H1 (cell line): Measurements from ENCODE around the gene MCL1. TPM values are rescaled to one million over a fixed set of nuclear protein-coding genes. Genes with fewer than 3 reads are reported as not detected.
A peak's percentile ranks its signal among the peaks of the same experiment; 100 is the strongest.

Experiments used
- CTCF ChIA-PET: fragments of 300-600 bp; sonication (Branson Sonifier 250); formaldehyde crosslinking; loops from one replicate; lab custom pipeline; 2021; ENCODE audit not compliant: partially characterized antibody; lab: Charles Lee
- POLR2A ChIA-PET: fragments of 300-600 bp; sonication (Branson Sonifier 250); formaldehyde crosslinking; loops from one replicate; lab custom pipeline; 2021; ENCODE audit warnings: inconsistent platforms; ENCODE audit not compliant: partially characterized antibody; lab: Charles Lee
- DNase-seq, 2 experiments: peaks; one replicate each; pipeline versions ENCODE4 v3.0.0 to v3.0.0-alpha.2; 2010 to 2022; ENCODE audit warnings: low spot score in 2 of 2, low read depth in 1 of 2, mixed read lengths in 1 of 2
- FAIRE-seq: peaks from 2 replicates; lab custom pipeline; 2011; peaks lifted over from hg19 to GRCh38; lab: Jason Lieb, UNC
- H2AFZ ChIP-seq: 2 replicates; pipeline ENCODE4 v1.8.1; 2012; ENCODE audit warnings: low read length, inconsistent platforms
- H2AK5ac ChIP-seq: 2 replicates; pipeline ENCODE4 v1.6.1; 2013; ENCODE audit warnings: low read depth, low read length
- H2BK120ac ChIP-seq: replicated peaks from 2 replicates; pipeline ENCODE3; 2013; ENCODE audit warnings: low read depth, low read length, inconsistent platforms
- H2BK12ac ChIP-seq: 2 replicates; pipeline ENCODE4 v1.6.1; 2013; ENCODE audit warnings: low read depth, low read length
- H2BK15ac ChIP-seq: 2 replicates; pipeline ENCODE4 v1.6.1; 2013; ENCODE audit warnings: low read length
- H2BK20ac ChIP-seq: 2 replicates; pipeline ENCODE4 v1.6.1; 2013; ENCODE audit warnings: low read length
- H2BK5ac ChIP-seq: 2 replicates; pipeline ENCODE4 v1.6.1; 2013; ENCODE audit warnings: low read depth, low read length
- H3K14ac ChIP-seq: 2 replicates; pipeline ENCODE4 v1.6.1; 2013; ENCODE audit warnings: inconsistent platforms; ENCODE audit not compliant: insufficient read length
- H3K18ac ChIP-seq: 2 replicates; pipeline ENCODE4 v1.6.1; 2013; ENCODE audit warnings: low read length; ENCODE audit errors: extremely low read depth
- H3K23ac ChIP-seq: 2 replicates; pipeline ENCODE4 v1.6.1; 2013; ENCODE audit warnings: inconsistent platforms; ENCODE audit not compliant: insufficient read length
- H3K23me2 ChIP-seq: 2 replicates; pipeline ENCODE4 v1.6.1; 2013; ENCODE audit warnings: low read depth, low read length
- H3K27ac ChIP-seq: 2 replicates; pipeline ENCODE4 v1.6.1; 2011; ENCODE audit warnings: low read depth, low read length, inconsistent platforms
- H3K27me3 ChIP-seq, 4 experiments: replicated peaks in 1 of 4; 1 replicate in 1 of 4; 2 replicates in 3 of 4; pipeline versions ENCODE4 v1.6.1 to v1.8.1; 2011 to 2013; ENCODE audit warnings: low read length in 3 of 4, mild to moderate bottlenecking in 3 of 4, inconsistent platforms in 2 of 4, mixed read lengths in 2 of 4, moderate library complexity in 1 of 4; ENCODE audit not compliant: control insufficient read depth in 3 of 4, insufficient read depth in 3 of 4; ENCODE audit errors: extremely low read depth in 1 of 4
- H3K36me3 ChIP-seq, 4 experiments: 2 replicates each; pipeline versions ENCODE4 v1.6.1 to v1.8.1; 2011 to 2013; ENCODE audit warnings: mild to moderate bottlenecking in 4 of 4, low read length in 3 of 4, moderate library complexity in 2 of 4, control low read depth in 1 of 4, inconsistent platforms in 1 of 4; ENCODE audit not compliant: insufficient read depth in 4 of 4, control insufficient read depth in 2 of 4
- H3K4ac ChIP-seq: replicated peaks from 2 replicates; pipeline ENCODE3; 2013; ENCODE audit warnings: low read length, low read depth, mixed read lengths, inconsistent platforms; ENCODE audit not compliant: insufficient read length
- H3K4me1 ChIP-seq, 4 experiments: replicated peaks in 1 of 4; 1 replicate in 1 of 4; 2 replicates in 3 of 4; pipeline versions ENCODE4 v1.6.1 to v1.8.1; 2011 to 2013; ENCODE audit warnings: low read length in 3 of 4, inconsistent platforms in 2 of 4, mixed read lengths in 1 of 4; ENCODE audit not compliant: insufficient read depth in 4 of 4, control insufficient read depth in 3 of 4
- H3K4me2 ChIP-seq, 2 experiments: 2 replicates each; pipeline versions ENCODE4 v1.6.1 to v1.8.1; 2011 to 2013; ENCODE audit warnings: low read depth in 2 of 2, low read length in 2 of 2, control low read depth in 1 of 2, inconsistent platforms in 1 of 2, mild to moderate bottlenecking in 1 of 2; ENCODE audit not compliant: insufficient read depth in 1 of 2
- H3K4me3 ChIP-seq, 4 experiments: fragments of 200-600, 300-600 bp in 1 of 4; sonication (generic), shearing (Covaris generic), sonication (Bioruptor Twin) in 1 of 4; 2 replicates each; pipeline versions ENCODE4 v1.5.1 to v1.8.1; 2011 to 2016; ENCODE audit warnings: low read length in 4 of 4, low read depth in 3 of 4, control low read depth in 2 of 4, inconsistent platforms in 2 of 4, mild to moderate bottlenecking in 2 of 4, mixed read lengths in 1 of 4, moderate library complexity in 1 of 4; ENCODE audit not compliant: insufficient read depth in 2 of 4; ENCODE audit errors: extremely low read depth in 1 of 4
- H3K56ac ChIP-seq: replicated peaks from 2 replicates; pipeline ENCODE3; 2013; ENCODE audit warnings: low read depth, mild to moderate bottlenecking, mixed read lengths, low read length, inconsistent platforms; ENCODE audit not compliant: insufficient read length
- H3K79me1 ChIP-seq: 2 replicates; pipeline ENCODE4 v1.6.1; 2013; ENCODE audit warnings: low read depth, low read length, control low read depth
- H3K79me2 ChIP-seq, 2 experiments: 2 replicates each; pipeline versions ENCODE4 v1.6.1 to v1.8.1; 2012 to 2013; ENCODE audit warnings: low read length in 2 of 2, mild to moderate bottlenecking in 2 of 2, inconsistent platforms in 1 of 2; ENCODE audit not compliant: insufficient read depth in 2 of 2, control insufficient read depth in 1 of 2
- H3K9ac ChIP-seq, 4 experiments: replicated peaks in 1 of 4; 1 replicate in 1 of 4; 2 replicates in 3 of 4; pipeline versions ENCODE4 v1.6.1 to v1.8.1; 2011 to 2013; ENCODE audit warnings: low read depth in 3 of 4, low read length in 3 of 4, control low read depth in 2 of 4, mild to moderate bottlenecking in 2 of 4, moderate library complexity in 2 of 4, inconsistent platforms in 1 of 4; ENCODE audit errors: extremely low read depth in 1 of 4
- H3K9me3 ChIP-seq, 2 experiments: 2 replicates each; pipeline versions ENCODE4 v1.6.1 to v1.8.1; 2012 to 2013; ENCODE audit warnings: mild to moderate bottlenecking in 2 of 2, moderate library complexity in 2 of 2, control low read depth in 1 of 2, inconsistent platforms in 1 of 2, low read depth in 1 of 2, low read length in 1 of 2, mixed read lengths in 1 of 2; ENCODE audit not compliant: insufficient read depth in 2 of 2
- H4K20me1 ChIP-seq, 2 experiments: replicated peaks in 1 of 2; 2 replicates each; pipeline versions ENCODE3 to v1.8.1; 2011 to 2013; ENCODE audit warnings: inconsistent platforms in 2 of 2, low read length in 2 of 2, mild to moderate bottlenecking in 1 of 2; ENCODE audit not compliant: insufficient read depth in 2 of 2, control insufficient read depth in 1 of 2
- H4K5ac ChIP-seq: 2 replicates; pipeline ENCODE4 v1.6.1; 2013; ENCODE audit warnings: low read length, low read depth, mixed read lengths, inconsistent platforms; ENCODE audit not compliant: insufficient read length
- H4K8ac ChIP-seq: 2 replicates; pipeline ENCODE4 v1.8.0; 2013; ENCODE audit warnings: mild to moderate bottlenecking, moderate library complexity, low read length, inconsistent platforms; ENCODE audit not compliant: insufficient read depth; ENCODE audit errors: extremely low read depth
- H4K91ac ChIP-seq: replicated peaks from 2 replicates; pipeline ENCODE3; 2013; ENCODE audit warnings: low read length, mixed read lengths, inconsistent platforms; ENCODE audit not compliant: insufficient read length
- ASH2L ChIP-seq: fragments of 200-600, 300-600 bp; sonication (generic); IDR thresholded peaks from one replicate; pipeline ENCODE4 v1.7.1; 2017; ENCODE audit warnings: low read length
- BACH1 ChIP-seq: IDR thresholded peaks from 2 replicates; pipeline ENCODE4 v1.6.1; 2012; ENCODE audit warnings: low read length, improper control_type of control experiment
- GABPA ChIP-seq: IDR thresholded peaks from 2 replicates; pipeline ENCODE4 v1.6.1; 2011; ENCODE audit warnings: mild to moderate bottlenecking, low read length, moderate library complexity, borderline replicate concordance; ENCODE audit not compliant: insufficient read depth
- GTF2F1 ChIP-seq: IDR thresholded peaks from 2 replicates; pipeline ENCODE4 v1.6.1; 2012; ENCODE audit warnings: low read depth, low read length, improper control_type of control experiment, borderline replicate concordance
- JUN ChIP-seq: IDR thresholded peaks from 2 replicates; pipeline ENCODE4 v1.6.1; 2011; ENCODE audit warnings: low read depth, mild to moderate bottlenecking, improper control_type of control experiment, low read length
- RFX5 ChIP-seq: IDR thresholded peaks from 2 replicates; pipeline ENCODE4 v1.6.1; 2011; ENCODE audit warnings: low read depth, low read length, improper control_type of control experiment, borderline replicate concordance
- SAP30 ChIP-seq: fragments of 300-600 bp; sonication (generic); IDR thresholded peaks from 2 replicates; pipeline ENCODE4 v1.7.1; 2012; ENCODE audit warnings: low read length, moderate library complexity, mild to moderate bottlenecking, inconsistent platforms; ENCODE audit not compliant: insufficient read depth, insufficient replicate concordance
- SUZ12 ChIP-seq: fragments of 200-600 bp; sonication (generic); IDR thresholded peaks from 2 replicates; pipeline ENCODE4 v1.6.1; 2012; ENCODE audit warnings: mild to moderate bottlenecking, inconsistent platforms, low read length, moderate library complexity, mixed read lengths
- TBP ChIP-seq: IDR thresholded peaks from 2 replicates; pipeline ENCODE4 v1.6.1; 2011; ENCODE audit warnings: low read depth, low read length, improper control_type of control experiment
- WGBS, 2 experiments: shearing (Covaris generic) in 1 of 2; methylation state at CpG; one replicate each; pipeline versions ENCODE4 v1.1.6 to v1.1.7; 2013 to 2015; ENCODE audit warnings: low lambda C conversion rate in 2 of 2, mixed read lengths in 2 of 2, inconsistent platforms in 1 of 2, low coverage in 1 of 2, missing lambda C conversion rate in 1 of 2; ENCODE audit not compliant: insufficient replicate concordance in 2 of 2, insufficient coverage in 1 of 2, insufficient read length in 1 of 2; ENCODE audit errors: extremely low coverage in 1 of 2, missing lambda C conversion rate in 1 of 2; 5-methylcytosine and 5-hydroxymethylcytosine counted together
- polyA plus RNA-seq, 7 experiments: library from polyadenylated mRNA; depleted of rRNA in 3 of 7; stranded (reverse) in 5 of 7; unstranded in 2 of 7; fragments of >200 nt in 5 of 7; fragments of 200-250 nt in 2 of 7; gene quantifications; 1 replicate in 5 of 7; 2 replicates in 1 of 7; 4 replicates in 1 of 7; pipeline versions ENCODE4 v1.2.1 to v1.2.3, GENCODE V29; 2011 to 2013; ENCODE audit warnings: missing spikeins in 2 of 7, mixed read lengths in 2 of 7
- total RNA-seq: library from RNA; stranded (reverse); fragmentation: NEBNext Ultra II Directional; extraction: Animal tissue kit (Norgen Biotek cat#: 25700); gene quantifications from 2 replicates; pipeline ENCODE4 v1.2.1, GENCODE V29; 2021

MCL1 gene
- total and polyA plus RNA-seq, 2 of the 8 experiments (the other 6 are each of a cell fraction or from before 2014, with no cell fraction given) = 61.1 to 218 TPM

- POLR2A ChIA-PET = interaction anchor here (1.0 to 43.7 kb wide), 7 partner anchors 9 to 414 kb away, joined by 3 to 1380 read pairs (median 5); partner anchors contain the start of genes ADAMTSL4, ENSA, FALEC and MCL1
- Histone ChIP-seq H2AFZ (no peak overlapping the region), H3K27ac (no peak overlapping the region), H4K8ac (no peak overlapping the region)
- no peak for TF ChIP-seq ASH2L
- no peak for TF ChIP-seq TBP
- TF ChIP-seq GABPA = no peak
- no peak for TF ChIP-seq GTF2F1
- no peak for TF ChIP-seq RFX5
- TF ChIP-seq SUZ12 = no peak
- TF ChIP-seq SAP30 = no peak
- no peak for TF ChIP-seq BACH1
- TF ChIP-seq JUN = no peak
- TF ChIP-seq, all 59 proteins: peak for 0
- no peak overlapping the region for H3K56ac ChIP-seq
- H3K18ac ChIP-seq = no peak overlapping the region
- H4K91ac ChIP-seq = no peak overlapping the region
- 0 out of 2 replicates have a peak overlapping the region, but pooled peaks have one; percentile 64 for H2BK12ac ChIP-seq
- no peak for FAIRE-seq
- H3K14ac ChIP-seq = no peak overlapping the region
- H3K9me3 ChIP-seq = no peaks in the 10 kb centered on the region
- no peak overlapping the region for H2BK120ac ChIP-seq
- no peak overlapping the region for H3K4ac ChIP-seq
- CTCF ChIA-PET = interaction anchor here (0.6 to 13.7 kb wide), 23 partner anchors 10 to 255 kb away, joined by 3 to 210 read pairs (median 5); partner anchors contain the start of genes ADAMTSL4, FALEC, GOLPH3L and MCL1
- no peak overlapping the region for H3K4me2 ChIP-seq
- WGBS, 2 experiments = 81% methylated on average over 10 of the region's 10 CpGs; no CpG with 5 or more reads in 1 of the 2 experiments
- H3K4me3 ChIP-seq = no peak overlapping the region
- H3K9ac ChIP-seq = no peak overlapping the region
- no peak overlapping the region for H2BK15ac ChIP-seq
- H3K4me1 ChIP-seq = peaks cover 11 to 23% (median 19%) of the 10 kb centered on the region in 4 experiments
- H4K5ac ChIP-seq = no peak overlapping the region
- no peak overlapping the region for H2BK5ac ChIP-seq
- H3K79me1 ChIP-seq = 0 out of 2 replicates have a peak, but pooled peaks cover 3% of the 10 kb centered on the region
- H3K23ac ChIP-seq = no peak overlapping the region
- H3K23me2 ChIP-seq = peaks cover 7% of the 10 kb centered on the region
- no peak for DNase-seq
- no peak overlapping the region for H2AK5ac ChIP-seq
- H3K27me3 ChIP-seq = no peaks in the 10 kb centered on the region
- peaks cover 0 to 6% of the 10 kb centered on the region in 2 experiments for H4K20me1 ChIP-seq
- peaks cover 0 to 4% (median 2%) of the 10 kb centered on the region in 4 experiments; a peak in 2 of 8 replicates for H3K36me3 ChIP-seq
- peaks cover 0 to 22% of the 10 kb centered on the region in 2 experiments; a peak in 2 of 4 replicates for H3K79me2 ChIP-seq
- H2BK20ac ChIP-seq = no peak overlapping the region
These were observed 19.8 kb downstream of the MCL1 start for GRCh38 chr1:150559656-150560010.
